ENCODE measurements around the gene SPATA20.

- TF ChIP-seq, protein P1, sequence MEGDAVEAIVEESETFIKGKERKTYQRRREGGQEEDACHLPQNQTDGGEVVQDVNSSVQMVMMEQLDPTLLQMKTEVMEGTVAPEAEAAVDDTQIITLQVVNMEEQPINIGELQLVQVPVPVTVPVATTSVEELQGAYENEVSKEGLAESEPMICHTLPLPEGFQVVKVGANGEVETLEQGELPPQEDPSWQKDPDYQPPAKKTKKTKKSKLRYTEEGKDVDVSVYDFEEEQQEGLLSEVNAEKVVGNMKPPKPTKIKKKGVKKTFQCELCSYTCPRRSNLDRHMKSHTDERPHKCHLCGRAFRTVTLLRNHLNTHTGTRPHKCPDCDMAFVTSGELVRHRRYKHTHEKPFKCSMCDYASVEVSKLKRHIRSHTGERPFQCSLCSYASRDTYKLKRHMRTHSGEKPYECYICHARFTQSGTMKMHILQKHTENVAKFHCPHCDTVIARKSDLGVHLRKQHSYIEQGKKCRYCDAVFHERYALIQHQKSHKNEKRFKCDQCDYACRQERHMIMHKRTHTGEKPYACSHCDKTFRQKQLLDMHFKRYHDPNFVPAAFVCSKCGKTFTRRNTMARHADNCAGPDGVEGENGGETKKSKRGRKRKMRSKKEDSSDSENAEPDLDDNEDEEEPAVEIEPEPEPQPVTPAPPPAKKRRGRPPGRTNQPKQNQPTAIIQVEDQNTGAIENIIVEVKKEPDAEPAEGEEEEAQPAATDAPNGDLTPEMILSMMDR (IDR thresholded peaks at IDR 0.05; ENCODE audit: extremely low read depth in 1 of 2, insufficient read depth in 1 of 2, low read depth in 1 of 2, low read length in 2 of 2), result no peak
- no peak for TF ChIP-seq FOS (IDR thresholded peaks at IDR 0.05; ENCODE audit: borderline replicate concordance, insufficient read depth, low read length)
- TF ChIP-seq MAX (IDR thresholded peaks at IDR 0.05; ENCODE audit: insufficient read depth, insufficient read length), result no peak
- no peak for TF ChIP-seq POLR2A (IDR thresholded peaks at IDR 0.05; ENCODE audit: low read depth, low read length)
- no peak for TF ChIP-seq EZH2 (IDR thresholded peaks at IDR 0.05; ENCODE audit: borderline replicate concordance, low read depth, low read length, severe bottlenecking)
- TF ChIP-seq JUN (IDR thresholded peaks at IDR 0.05; ENCODE audit: borderline replicate concordance, insufficient read depth, insufficient read length, low read depth), result no peak
- no peak for TF ChIP-seq POLR2AphosphoS5 (IDR thresholded peaks at IDR 0.05; ENCODE audit: insufficient read depth, low read depth, low read length)
- no peak for TF ChIP-seq GATA2 (IDR thresholded peaks at IDR 0.05; ENCODE audit: insufficient read depth, insufficient read length, low read depth, low read length)
Measured at GRCh38 chr17:50585346-50585745, 38.4 kb downstream of the SPATA20 start.

All from endothelial cell of umbilical vein (primary cell).